Kidney (tissue), 14 donors: Measurements from ENCODE around the gene IQCN. TPM values are rescaled to one million over a fixed set of nuclear protein-coding genes. Genes with fewer than 3 reads are reported as not detected.
"Not testable (repeated sequence)": the region's sequence is repeated elsewhere in the genome, so short reads cannot be mapped to it uniquely, and the experiment has no call there.

Experiments used
- DNase-seq, 5 donors: peaks; one replicate each; pipeline ENCODE4 v3.0.0-alpha.2; 2013 to 2020
- FAIRE-seq: peaks from 2 replicates; lab custom pipeline; 2012; peaks lifted over from hg19 to GRCh38; lab: Jason Lieb, UNC
- H3K27ac ChIP-seq, 2 donors: one replicate each; pipeline ENCODE4 v1.7.0; 2013; ENCODE audit warnings: low read depth in 2 of 2, low read length in 2 of 2, inconsistent platforms in 1 of 2
- H3K27me3 ChIP-seq: one replicate; pipeline ENCODE4 v1.7.1; 2013; ENCODE audit warnings: low read length, inconsistent platforms; ENCODE audit not compliant: control insufficient read depth, insufficient read depth
- H3K36me3 ChIP-seq, 3 donors: one replicate each; pipeline versions ENCODE4 v1.7.0 to v1.7.1; 2013; ENCODE audit warnings: low read length in 3 of 3, control low read depth in 1 of 3, inconsistent platforms in 1 of 3; ENCODE audit not compliant: insufficient read depth in 3 of 3, control insufficient read depth in 2 of 3
- H3K4me1 ChIP-seq, 3 donors: one replicate each; pipeline versions ENCODE4 v1.7.0 to v1.7.1; 2013; ENCODE audit warnings: low read length in 3 of 3, inconsistent platforms in 1 of 3, low read depth in 1 of 3; ENCODE audit not compliant: control insufficient read depth in 2 of 3, insufficient read depth in 2 of 3
- H3K4me3 ChIP-seq, 3 donors: one replicate each; pipeline versions ENCODE4 v1.7.0 to v1.8.1; 2013; ENCODE audit warnings: low read length in 3 of 3, control low read depth in 1 of 3, inconsistent platforms in 1 of 3
- H3K9ac ChIP-seq, 3 donors: one replicate each; pipeline versions ENCODE4 v1.7.0 to v1.7.1; 2013; ENCODE audit warnings: low read length in 3 of 3, control low read depth in 1 of 3, inconsistent platforms in 1 of 3
- H3K9me3 ChIP-seq, 3 donors: one replicate each; pipeline versions ENCODE4 v1.7.0 to v1.7.1; 2013; ENCODE audit warnings: low read length in 3 of 3, control low read depth in 1 of 3, inconsistent platforms in 1 of 3; ENCODE audit not compliant: control insufficient read depth in 2 of 3, insufficient read depth in 1 of 3
- CTCF ChIP-seq: IDR thresholded peaks from 3 replicates; pipeline ENCODE4 v1.5.1; 2012; ENCODE audit warnings: mild to moderate bottlenecking, moderate library complexity, borderline replicate concordance; ENCODE audit not compliant: insufficient read depth; ENCODE audit errors: extremely low read depth
- intact Hi-C: fragments of 100-400 bp; cut with DNase I; formaldehyde crosslinking; loops from one replicate; pipeline ENCODE4 v1.11.1; 2022
- polyA plus RNA-seq: library from polyadenylated mRNA; stranded (reverse); fragments of 350-450 nt; fragmentation: Illumina TruSeq; extraction: RNeasy Lipid Tissue Mini Kit (QIAGEN cat#74804); gene quantifications from one replicate; pipeline ENCODE4 v1.2.3, GENCODE V29; 2014; ENCODE audit warnings: low read depth, low replicate concordance; ENCODE audit not compliant: insufficient read depth
- total RNA-seq: library from RNA; stranded (reverse); fragmentation: NEBNext Ultra II Directional; extraction: Animal tissue kit (Norgen Biotek cat#: 25700); gene quantifications from one replicate; pipeline ENCODE4 v1.2.1, GENCODE V29; 2021
- donor health status: control.
- donor health status: control.
- donor health status: control.
- donor health status: control.
- donor health status: control.
- donor health status: DM: yes; HTN: yes; CAD: no.
- donor health status: Normal renal cell carcinoma (clear cell type).

Gene IQCN
- total and polyA plus RNA-seq, 2 donors from 2014 or later = 0.82 to 6.3 TPM

GRCh38 chr19:18218159-18218558 is 56.1 kb downstream of the IQCN start:
- H3K36me3 ChIP-seq = no peaks in the 10 kb centered on the region
- no peak overlapping the region for H3K9ac ChIP-seq
- no peaks in the 10 kb centered on the region for H3K27me3 ChIP-seq
- no peak for TF ChIP-seq CTCF
- intact Hi-C loops = no loop called here
- DNase-seq (no peak), FAIRE-seq (no peak)
- no peaks in the 10 kb centered on the region for H3K9me3 ChIP-seq
- no peak overlapping the region for H3K27ac ChIP-seq
- H3K4me3 ChIP-seq = no peak overlapping the region
- H3K4me1 ChIP-seq = peaks cover 0 to 2% (median 0%) of the 10 kb centered on the region in 3 donors

- Histone ChIP-seq H3K9me3 (no peaks in the 10 kb centered on the region), H3K27ac (no peak overlapping the region), H3K27me3 (no peaks in the 10 kb centered on the region), H3K4me1 (peaks cover 0 to 2% (median 0%) of the 10 kb centered on the region in 3 donors), H3K9ac (no peak overlapping the region), H3K36me3 (no peaks in the 10 kb centered on the region), H3K4me3 (no peak overlapping the region)
- FAIRE-seq (no peak), DNase-seq (no peak)
- intact Hi-C loops = no loop called here
- no peak for TF ChIP-seq CTCF
Measured at GRCh38 chr19:18216789-18217188, 57.5 kb downstream of the IQCN start.

- DNase-seq (no peak), FAIRE-seq (no peak)
- TF ChIP-seq CTCF = no peak
- intact Hi-C loops = no loop called here
- Histone ChIP-seq H3K27me3 (no peaks in the 10 kb centered on the region), H3K36me3 (no peaks in the 10 kb centered on the region), H3K4me3 (no peak overlapping the region), H3K9me3 (no peaks in the 10 kb centered on the region), H3K9ac (no peak overlapping the region), H3K4me1 (no peaks in the 10 kb centered on the region), H3K27ac (no peak overlapping the region)
Measured at GRCh38 chr19:18214779-18215433, 59.3 kb downstream of the IQCN start.

- Histone ChIP-seq H3K4me1 (no peaks in the 10 kb centered on the region), H3K36me3 (no peaks in the 10 kb centered on the region), H3K9me3 (no peaks in the 10 kb centered on the region), H3K9ac (no peak overlapping the region), H3K27ac (no peak overlapping the region), H3K27me3 (no peaks in the 10 kb centered on the region), H3K4me3 (no peak overlapping the region)
- no peak for DNase-seq
- no peak for FAIRE-seq
- TF ChIP-seq CTCF = no peak
- intact Hi-C loops = no loop called here
Measured at GRCh38 chr19:18211683-18212082, 62.6 kb downstream of the IQCN start.

- H3K27ac ChIP-seq, intact Hi-C loops, H3K27me3 ChIP-seq, H3K4me1 ChIP-seq, H3K9ac ChIP-seq, FAIRE-seq, H3K36me3 ChIP-seq, H3K4me3 ChIP-seq, DNase-seq, H3K9me3 ChIP-seq: not testable (repeated sequence)
Measured at GRCh38 chr19:18209912-18210311, 64.3 kb downstream of the IQCN start.
